ENCODE results near the gene SRRM3. TPM values are rescaled to one million over a fixed set of nuclear protein-coding genes. Genes with fewer than 3 reads are reported as not detected.

Gene SRRM3
- total RNA-seq, 4 donors from 2014 or later: 1.6 to 4.1 (median 2.8) TPM

GRCh38 chr7:76252021-76252420 lies 50.3 kb downstream of the SRRM3 start:
- 68 to 86% methylated on average over 4 to 5 of the region's 6 CpGs for WGBS, 2 donors (ENCODE audit: low coverage in 1 of 2)
- Histone ChIP-seq H3K4me1 (no peaks in the 10 kb centered on the region), H3K9me3 (no peaks in the 10 kb centered on the region), H3K4me3 (no peak overlapping the region), H3K36me3 (no peaks in the 10 kb centered on the region), H3K27ac (no peak overlapping the region), H3K27me3 (peaks cover 41% of the 10 kb centered on the region)
- TF ChIP-seq EP300 (IDR thresholded peaks at IDR 0.05): no peak
- TF ChIP-seq, protein P1, sequence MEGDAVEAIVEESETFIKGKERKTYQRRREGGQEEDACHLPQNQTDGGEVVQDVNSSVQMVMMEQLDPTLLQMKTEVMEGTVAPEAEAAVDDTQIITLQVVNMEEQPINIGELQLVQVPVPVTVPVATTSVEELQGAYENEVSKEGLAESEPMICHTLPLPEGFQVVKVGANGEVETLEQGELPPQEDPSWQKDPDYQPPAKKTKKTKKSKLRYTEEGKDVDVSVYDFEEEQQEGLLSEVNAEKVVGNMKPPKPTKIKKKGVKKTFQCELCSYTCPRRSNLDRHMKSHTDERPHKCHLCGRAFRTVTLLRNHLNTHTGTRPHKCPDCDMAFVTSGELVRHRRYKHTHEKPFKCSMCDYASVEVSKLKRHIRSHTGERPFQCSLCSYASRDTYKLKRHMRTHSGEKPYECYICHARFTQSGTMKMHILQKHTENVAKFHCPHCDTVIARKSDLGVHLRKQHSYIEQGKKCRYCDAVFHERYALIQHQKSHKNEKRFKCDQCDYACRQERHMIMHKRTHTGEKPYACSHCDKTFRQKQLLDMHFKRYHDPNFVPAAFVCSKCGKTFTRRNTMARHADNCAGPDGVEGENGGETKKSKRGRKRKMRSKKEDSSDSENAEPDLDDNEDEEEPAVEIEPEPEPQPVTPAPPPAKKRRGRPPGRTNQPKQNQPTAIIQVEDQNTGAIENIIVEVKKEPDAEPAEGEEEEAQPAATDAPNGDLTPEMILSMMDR (IDR thresholded peaks at IDR 0.05): no peak
- TF ChIP-seq POLR2AphosphoS5 (IDR thresholded peaks at IDR 0.05): no peak
- TF ChIP-seq POLR2A (IDR thresholded peaks at IDR 0.05): no peak
- no peak for ATAC-seq

GRCh38 chr7:76254781-76255180 lies 53.1 kb downstream of the SRRM3 start:
- TF ChIP-seq EP300 (IDR thresholded peaks at IDR 0.05): no peak
- TF ChIP-seq POLR2A (IDR thresholded peaks at IDR 0.05): no peak
- TF ChIP-seq POLR2AphosphoS5 (IDR thresholded peaks at IDR 0.05): no peak
- TF ChIP-seq, protein P1 (IDR thresholded peaks at IDR 0.05): no peak
- H3K27ac ChIP-seq: no peak overlapping the region
- peaks cover 0 to 4% (median 0%) of the 10 kb centered on the region in 3 donors for H3K4me1 ChIP-seq
- 65% methylated on average over 4 of the region's 4 CpGs; no CpG with 5 or more reads in 1 of the 2 donors for WGBS, 2 donors (ENCODE audit: low coverage in 1 of 2)
- H3K27me3 ChIP-seq: peaks cover 60% of the 10 kb centered on the region
- no peak overlapping the region for H3K4me3 ChIP-seq
- no peaks in the 10 kb centered on the region for H3K9me3 ChIP-seq
- no peak for ATAC-seq
- H3K36me3 ChIP-seq: no peaks in the 10 kb centered on the region

- Histone ChIP-seq H3K27me3 (peaks cover 67% of the 10 kb centered on the region), H3K4me1 (peaks cover 0 to 10% (median 0%) of the 10 kb centered on the region in 3 donors), H3K36me3 (no peaks in the 10 kb centered on the region), H3K9me3 (no peaks in the 10 kb centered on the region), H3K4me3 (no peak overlapping the region), H3K27ac (no peak overlapping the region)
- no peak for ATAC-seq
- 0 to 45% methylated on average over 2 to 7 of the region's 8 CpGs for WGBS, 2 donors (ENCODE audit: low coverage in 1 of 2)
- TF ChIP-seq POLR2AphosphoS5 (IDR thresholded peaks at IDR 0.05): no peak
- TF ChIP-seq, protein P1 (IDR thresholded peaks at IDR 0.05): no peak
- no peak for TF ChIP-seq POLR2A (IDR thresholded peaks at IDR 0.05)
- TF ChIP-seq EP300 (IDR thresholded peaks at IDR 0.05): no peak
These were observed 56.3 kb downstream of the SRRM3 start for GRCh38 chr7:76257973-76258372.

GRCh38 chr7:76259124-76260093 lies 57.7 kb downstream of the SRRM3 start:
- TF ChIP-seq POLR2AphosphoS5 (IDR thresholded peaks at IDR 0.05) (no peak), EP300 (IDR thresholded peaks at IDR 0.05) (no peak), POLR2A (IDR thresholded peaks at IDR 0.05) (no peak)
- TF ChIP-seq, protein P1 (IDR thresholded peaks at IDR 0.05): no peak
- Histone ChIP-seq H3K27me3 (peaks cover 62% of the 10 kb centered on the region), H3K27ac (no peak overlapping the region), H3K9me3 (no peaks in the 10 kb centered on the region), H3K4me1 (peaks cover 0 to 10% (median 0%) of the 10 kb centered on the region in 3 donors), H3K36me3 (no peaks in the 10 kb centered on the region), H3K4me3 (peak overlapping the region in 1 of 2 donors; percentile 43)
- WGBS, 2 donors (ENCODE audit: low coverage in 1 of 2): 7 to 32% methylated on average over 16 to 22 of the region's 50 CpGs
- peak; percentile 32 for ATAC-seq

Data from gastroesophageal sphincter (tissue), 4 donors.